DND-41 (cell line): ENCODE results near the gene PDZRN4.

Experiments used
- EZH2 ChIP-seq: IDR thresholded peaks from 3 replicates; pipeline ENCODE4 v1.6.1; 2012; ENCODE audit warnings: borderline replicate concordance, low read depth, mild to moderate bottlenecking, moderate library complexity, low read length, inconsistent platforms; ENCODE audit not compliant: severe bottlenecking
- TF ChIP-seq, protein P1 (sequence below): IDR thresholded peaks from 2 replicates; pipeline ENCODE4 v1.5.1; 2012; ENCODE audit warnings: borderline replicate concordance, low read length, moderate library complexity, mild to moderate bottlenecking; ENCODE audit not compliant: poor library complexity, severe bottlenecking; ENCODE audit errors: extremely low read depth

DNA sequence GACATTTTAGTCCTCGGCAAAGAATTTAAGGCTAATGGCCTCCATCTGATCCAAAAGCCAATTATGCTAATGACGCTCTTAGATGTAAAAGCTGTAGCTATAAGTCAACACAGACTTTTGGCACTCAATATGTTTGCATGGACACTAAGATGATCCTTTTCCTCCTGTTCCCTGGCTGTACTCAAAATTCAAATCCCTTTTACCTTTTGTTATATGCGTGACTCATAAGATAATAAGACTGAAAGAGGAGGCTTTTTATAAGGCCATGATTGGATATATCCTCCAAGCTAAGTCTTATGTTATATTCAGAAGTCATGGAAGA lies 89.8 kb downstream of the PDZRN4 start:
- TF ChIP-seq, protein P1, sequence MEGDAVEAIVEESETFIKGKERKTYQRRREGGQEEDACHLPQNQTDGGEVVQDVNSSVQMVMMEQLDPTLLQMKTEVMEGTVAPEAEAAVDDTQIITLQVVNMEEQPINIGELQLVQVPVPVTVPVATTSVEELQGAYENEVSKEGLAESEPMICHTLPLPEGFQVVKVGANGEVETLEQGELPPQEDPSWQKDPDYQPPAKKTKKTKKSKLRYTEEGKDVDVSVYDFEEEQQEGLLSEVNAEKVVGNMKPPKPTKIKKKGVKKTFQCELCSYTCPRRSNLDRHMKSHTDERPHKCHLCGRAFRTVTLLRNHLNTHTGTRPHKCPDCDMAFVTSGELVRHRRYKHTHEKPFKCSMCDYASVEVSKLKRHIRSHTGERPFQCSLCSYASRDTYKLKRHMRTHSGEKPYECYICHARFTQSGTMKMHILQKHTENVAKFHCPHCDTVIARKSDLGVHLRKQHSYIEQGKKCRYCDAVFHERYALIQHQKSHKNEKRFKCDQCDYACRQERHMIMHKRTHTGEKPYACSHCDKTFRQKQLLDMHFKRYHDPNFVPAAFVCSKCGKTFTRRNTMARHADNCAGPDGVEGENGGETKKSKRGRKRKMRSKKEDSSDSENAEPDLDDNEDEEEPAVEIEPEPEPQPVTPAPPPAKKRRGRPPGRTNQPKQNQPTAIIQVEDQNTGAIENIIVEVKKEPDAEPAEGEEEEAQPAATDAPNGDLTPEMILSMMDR = no peak
- no peak for TF ChIP-seq EZH2
